ENCODE measurements around the gene NRAP. TPM values are rescaled to one million over a fixed set of nuclear protein-coding genes. Genes with fewer than 3 reads are reported as not detected.

The NRAP gene
- polyA plus RNA-seq, 1 donor from 2014 or later: not detected

GRCh38 chr10:113616244-113617074, 47.4 kb downstream of the NRAP start:
- Histone ChIP-seq H3K4me2 (ENCODE audit: low read length) (no peak overlapping the region), H3K9me2 (ENCODE audit: insufficient read depth, low read length) (no peaks in the 10 kb centered on the region)

GRCh38 chr10:113613977-113614690, 49.7 kb downstream of the NRAP start:
- TF ChIP-seq POLR2AphosphoS5 (IDR thresholded peaks at IDR 0.05) (no peak), TAF1 (IDR thresholded peaks at IDR 0.05; ENCODE audit: low read depth) (no peak), SMC3 (conservative IDR thresholded peaks at IDR 0.05; ENCODE audit: poor library complexity) (no peak), CTCF (IDR thresholded peaks at IDR 0.05; ENCODE audit: poor library complexity, severe bottlenecking) (no peak), EP300 (conservative IDR thresholded peaks at IDR 0.05; ENCODE audit: poor library complexity, severe bottlenecking) (no peak), MXI1 (conservative IDR thresholded peaks at IDR 0.05; ENCODE audit: poor library complexity, severe bottlenecking) (no peak), REST (IDR thresholded peaks at IDR 0.05; ENCODE audit: borderline replicate concordance) (no peak), RAD21 (conservative IDR thresholded peaks at IDR 0.05) (no peak), EZH2 (IDR thresholded peaks at IDR 0.05; ENCODE audit: borderline replicate concordance, insufficient read depth, low read length, poor library complexity, severe bottlenecking) (no peak)
- Histone ChIP-seq H3K36me3 (ENCODE audit: insufficient read depth, low read length) (no peaks in the 10 kb centered on the region), H3K4me3 (ENCODE audit: low read length) (no peak overlapping the region), H3K27ac (ENCODE audit: low read length) (no peak overlapping the region), H3F3A (ENCODE audit: insufficient read depth, low read length, poor library complexity, severe bottlenecking) (no peaks in the 10 kb centered on the region), H4K20me1 (ENCODE audit: insufficient read depth) (no peaks in the 10 kb centered on the region), H3K9ac (ENCODE audit: low read length) (no peak overlapping the region), H2AFZ (ENCODE audit: low read depth, low read length) (no peak overlapping the region), H3K9me3 (ENCODE audit: low read length) (no peaks in the 10 kb centered on the region), H3K4me2 (ENCODE audit: low read length) (no peak overlapping the region), H3K27me3 (ENCODE audit: insufficient read depth, low read depth, low read length) (no peaks in the 10 kb centered on the region), H3K79me2 (replicated peaks; ENCODE audit: insufficient read depth, low read length) (no peaks in the 10 kb centered on the region), H3K9me2 (ENCODE audit: insufficient read depth, low read length) (no peaks in the 10 kb centered on the region)

More at GRCh38 chr10:113616244-113617074, 47.4 kb downstream of the NRAP start:
- no peaks in the 10 kb centered on the region for H3K9me3 ChIP-seq (ENCODE audit: low read length)
- no peak overlapping the region for H3K27ac ChIP-seq (ENCODE audit: low read length)
- TF ChIP-seq SMC3 (conservative IDR thresholded peaks at IDR 0.05; ENCODE audit: poor library complexity) (no peak), POLR2AphosphoS5 (IDR thresholded peaks at IDR 0.05) (no peak), CTCF (IDR thresholded peaks at IDR 0.05; ENCODE audit: poor library complexity, severe bottlenecking) (peak; percentile 47), RAD21 (conservative IDR thresholded peaks at IDR 0.05) (no peak), EP300 (conservative IDR thresholded peaks at IDR 0.05; ENCODE audit: poor library complexity, severe bottlenecking) (no peak), EZH2 (IDR thresholded peaks at IDR 0.05; ENCODE audit: borderline replicate concordance, insufficient read depth, low read length, poor library complexity, severe bottlenecking) (no peak)
- no peaks in the 10 kb centered on the region for H3K79me2 ChIP-seq (replicated peaks; ENCODE audit: insufficient read depth, low read length)
- H4K20me1 ChIP-seq (ENCODE audit: insufficient read depth): no peaks in the 10 kb centered on the region
- no peaks in the 10 kb centered on the region for H3F3A ChIP-seq (ENCODE audit: insufficient read depth, low read length, poor library complexity, severe bottlenecking)
- H3K4me3 ChIP-seq (ENCODE audit: low read length): no peak overlapping the region
- no peak overlapping the region for H2AFZ ChIP-seq (ENCODE audit: low read depth, low read length)
- H3K27me3 ChIP-seq (ENCODE audit: insufficient read depth, low read depth, low read length): no peaks in the 10 kb centered on the region
- H3K36me3 ChIP-seq (ENCODE audit: insufficient read depth, low read length): no peaks in the 10 kb centered on the region
- H3K9ac ChIP-seq (ENCODE audit: low read length): no peak overlapping the region

Data from neural cell (in vitro differentiated cells).